Dedifferentiated amniotic fluid mesenchymal stem cell (primary cell): Measurements from ENCODE around the gene TGM2.

Source experiments
- DNase-seq: peaks from one replicate; pipeline ENCODE4 v3.0.0-alpha.2; 2016; ENCODE audit errors: extremely low spot score

The TGM2 gene

GRCh38 chr20:38165089-38165965 is at the start of gene TGM2:
TGM2 (minus strand) TSS chr20:38165270; CDS start chr20:38165198, 72 bp downstream.
- peak; percentile 52 for DNase-seq

GRCh38 chr20:38214256-38215193 is 49.5 kb upstream of the TGM2 start:
- DNase-seq = no peak

GRCh38 chr20:38213607-38213940 is 48.5 kb upstream of the TGM2 start:
- DNase-seq = no peak

- no peak for DNase-seq
These were observed 47.9 kb upstream of the TGM2 start for GRCh38 chr20:38212806-38213606.

DNA sequence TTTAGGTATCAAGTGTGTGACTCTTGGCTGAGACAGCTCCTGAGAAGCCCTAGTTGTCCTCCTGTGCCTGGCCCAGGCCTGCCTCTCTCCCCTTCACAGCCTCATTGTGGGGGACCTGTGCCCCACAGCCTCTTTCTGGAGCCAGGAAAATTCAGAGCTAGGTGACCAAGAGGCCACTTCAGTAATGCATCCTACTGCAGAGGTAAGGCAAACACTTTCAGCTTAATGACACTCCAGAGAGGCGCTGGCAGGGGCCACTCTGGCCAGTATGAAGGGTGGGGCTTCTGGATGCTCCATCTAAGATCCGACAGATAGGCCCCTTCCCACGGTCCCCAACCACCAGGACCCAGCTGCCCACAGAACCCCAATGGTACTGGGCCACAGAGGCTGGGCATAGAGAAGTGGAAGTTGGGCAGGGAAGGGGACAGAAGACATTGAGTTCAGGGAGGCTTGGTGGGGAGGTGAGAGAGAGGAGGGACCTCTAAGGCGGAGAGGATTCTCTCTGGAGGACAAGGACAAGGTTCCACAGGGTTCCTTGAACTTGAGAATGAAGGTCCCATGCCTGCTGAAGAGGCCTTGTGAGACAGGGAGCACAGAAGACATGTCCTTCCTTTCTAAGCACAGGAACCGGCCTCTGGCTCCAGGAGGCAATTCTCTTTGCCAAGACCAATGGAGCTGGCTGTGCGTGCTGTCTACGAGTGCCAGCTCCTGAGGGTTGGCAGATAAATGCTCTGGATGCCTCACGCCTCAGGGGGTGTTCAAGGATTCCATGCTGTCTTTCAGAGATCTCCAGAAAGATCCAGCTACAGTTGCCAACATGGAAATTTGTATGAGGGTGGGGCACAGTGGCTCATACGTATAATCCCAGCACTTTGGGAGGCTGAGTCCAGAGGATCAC is 46.4 kb upstream of the TGM2 start:
- DNase-seq = no peak

DNA sequence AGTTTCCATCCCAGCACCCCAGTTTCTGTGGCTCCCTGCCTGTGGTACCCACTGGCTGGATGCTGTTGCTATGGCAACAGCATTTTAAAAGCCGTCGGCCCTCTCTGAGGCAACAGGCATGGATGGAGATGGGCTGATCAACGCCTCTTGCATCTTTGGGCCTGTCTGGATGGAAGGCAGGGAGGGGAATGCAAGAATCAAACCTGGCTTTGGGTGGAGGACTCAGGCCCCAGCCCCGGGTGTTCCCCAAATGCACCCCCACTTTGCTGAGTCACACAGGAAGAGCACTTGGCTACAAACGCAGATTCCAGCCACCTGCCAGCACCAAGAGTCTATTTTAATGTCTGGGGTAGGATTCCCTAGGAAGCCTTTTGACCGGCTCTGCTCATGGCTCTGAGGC is 45.7 kb upstream of the TGM2 start:
- DNase-seq = no peak

- no peak for DNase-seq
These were observed 44.8 kb upstream of the TGM2 start for GRCh38 chr20:38209736-38210405.

DNA sequence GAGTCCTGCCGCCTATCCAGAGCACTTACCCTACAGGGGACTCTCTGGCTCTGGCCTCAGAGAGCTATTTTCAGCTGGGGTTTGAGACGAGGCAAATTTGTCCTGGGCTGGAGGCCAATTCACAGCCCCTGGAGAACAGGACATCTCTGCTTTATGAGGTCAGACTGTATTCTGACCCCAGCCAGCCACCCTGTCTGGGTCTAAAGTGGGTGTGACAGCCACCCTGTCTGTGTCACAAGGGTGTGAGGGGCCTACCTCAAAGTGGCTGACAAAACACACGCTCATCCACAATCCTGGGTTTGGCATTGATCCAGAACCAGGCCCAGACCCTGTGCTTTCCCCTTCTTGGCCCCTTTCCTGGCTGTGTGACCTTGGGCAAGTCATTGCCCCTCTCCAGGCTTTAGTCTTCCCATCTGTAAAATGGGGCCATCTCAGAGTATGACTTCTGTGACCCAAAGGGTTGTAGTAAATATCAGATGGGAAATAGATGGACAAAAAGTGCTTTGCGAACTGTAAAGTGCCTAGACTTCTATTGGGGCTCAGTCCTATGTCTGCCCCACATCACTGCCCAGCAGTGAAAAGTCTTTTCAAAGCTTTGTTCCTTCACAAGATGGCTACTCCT is 44.1 kb upstream of the TGM2 start:
- DNase-seq = no peak

GRCh38 chr20:38208523-38208922 is 43.5 kb upstream of the TGM2 start:
- DNase-seq = no peak

DNA sequence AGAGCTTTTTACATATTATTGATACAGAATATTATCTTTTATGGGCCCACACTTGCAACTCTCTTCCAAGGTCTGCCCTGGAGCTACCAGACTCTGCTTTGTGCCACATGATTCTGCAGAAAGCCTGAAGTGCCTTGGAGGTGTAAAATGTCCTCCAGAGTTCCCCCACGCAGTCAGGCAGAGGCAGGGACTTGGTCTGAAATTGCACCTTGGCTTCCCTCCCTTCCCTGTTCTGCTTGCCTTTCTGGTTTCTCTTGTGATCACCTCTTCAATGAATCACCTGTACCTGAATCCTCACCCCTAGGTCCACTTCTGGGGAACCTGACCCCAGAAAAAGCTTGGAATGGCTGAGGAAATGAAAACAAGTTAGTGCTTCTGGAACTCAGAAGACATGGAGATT is 43.0 kb upstream of the TGM2 start:
- DNase-seq = no peak

GRCh38 chr20:38207621-38208020 is 42.6 kb upstream of the TGM2 start:
- DNase-seq = no peak

DNA sequence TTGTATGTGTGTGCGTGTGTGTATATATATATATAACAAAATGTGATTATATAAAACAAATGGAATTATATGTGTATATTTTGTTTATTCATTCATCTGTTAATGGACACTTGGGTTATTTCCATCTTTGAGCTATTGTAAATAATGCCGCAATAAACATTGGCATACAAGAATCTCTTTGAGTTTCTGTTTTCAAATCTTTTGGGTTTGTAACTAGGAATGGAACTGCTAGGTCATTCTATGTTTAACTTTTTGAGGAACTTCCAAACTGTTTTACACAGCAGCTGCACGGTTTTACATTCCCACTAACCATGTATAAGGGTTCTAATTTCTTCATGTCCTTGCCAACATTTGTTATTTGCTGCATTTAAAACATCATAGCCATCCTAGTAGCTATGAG is 39.9 kb upstream of the TGM2 start:
- no peak for DNase-seq

DNA sequence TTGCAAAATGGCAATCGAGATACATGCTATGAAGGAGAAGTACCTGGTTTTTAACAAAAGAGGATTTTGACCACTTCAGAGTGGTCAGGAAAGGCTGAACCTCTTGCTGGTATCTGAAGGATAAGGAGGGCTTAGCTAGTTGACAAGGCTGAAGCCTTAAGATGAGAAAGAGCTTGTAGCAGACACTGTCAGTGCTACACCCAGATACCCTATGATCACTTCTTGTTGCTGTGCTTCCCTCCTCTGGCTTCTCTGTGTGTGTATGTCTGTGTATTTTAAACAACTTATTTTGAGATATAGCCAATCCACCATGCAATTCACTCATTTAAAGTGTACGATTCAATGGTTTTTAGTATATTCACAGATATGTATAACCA is 38.9 kb upstream of the TGM2 start:
- no peak for DNase-seq

DNA sequence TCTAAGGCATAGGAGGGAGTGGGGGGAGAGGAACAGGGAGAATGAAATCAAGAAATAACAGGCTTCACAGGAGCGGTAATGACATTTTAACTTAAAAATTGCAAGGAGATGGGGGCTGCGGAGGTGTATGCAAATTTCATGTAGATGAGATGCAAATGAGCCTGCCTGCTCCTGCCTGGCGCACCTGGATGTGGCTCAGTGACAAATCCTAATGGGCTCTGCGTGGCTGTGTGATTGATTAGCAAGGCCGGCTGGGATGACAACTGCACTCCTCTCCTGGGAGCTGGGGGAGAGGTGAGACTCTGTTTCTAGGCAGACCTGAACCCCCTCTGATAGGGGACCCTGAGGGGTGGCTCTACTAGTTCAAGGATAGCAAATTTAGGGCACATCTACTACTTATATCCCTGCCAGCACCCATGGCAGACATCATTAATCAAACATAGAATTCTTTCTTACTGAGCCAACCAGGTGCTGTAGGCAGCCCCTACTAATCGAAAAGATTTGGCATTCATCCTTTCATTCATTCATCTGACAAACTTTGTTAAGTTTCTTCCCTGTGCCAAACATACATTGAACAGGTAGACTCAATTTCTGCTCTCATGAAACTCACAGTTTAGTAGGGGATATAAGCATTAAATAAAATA is 38.4 kb upstream of the TGM2 start:
- no peak for DNase-seq

DNA sequence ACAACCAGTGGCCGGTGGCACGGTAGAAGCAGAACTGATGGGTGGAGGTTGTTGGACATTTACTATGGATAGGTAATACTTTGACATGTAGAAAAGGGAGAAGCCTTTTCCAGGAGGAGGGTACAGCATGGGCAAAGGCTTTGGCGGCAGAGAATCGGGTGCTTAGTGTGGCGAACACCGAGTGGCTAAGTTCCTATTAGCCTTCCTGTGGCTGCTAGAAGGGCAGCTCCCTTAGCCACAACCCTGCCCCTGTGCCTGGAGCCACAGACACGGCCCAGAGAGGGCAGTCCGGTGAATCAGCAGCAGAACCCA is 37.9 kb upstream of the TGM2 start:
- DNase-seq = no peak

GRCh38 chr20:38202153-38202981 is 37.3 kb upstream of the TGM2 start:
- no peak for DNase-seq

- DNase-seq = no peak
These were observed 36.3 kb upstream of the TGM2 start for GRCh38 chr20:38201356-38201755.

DNA sequence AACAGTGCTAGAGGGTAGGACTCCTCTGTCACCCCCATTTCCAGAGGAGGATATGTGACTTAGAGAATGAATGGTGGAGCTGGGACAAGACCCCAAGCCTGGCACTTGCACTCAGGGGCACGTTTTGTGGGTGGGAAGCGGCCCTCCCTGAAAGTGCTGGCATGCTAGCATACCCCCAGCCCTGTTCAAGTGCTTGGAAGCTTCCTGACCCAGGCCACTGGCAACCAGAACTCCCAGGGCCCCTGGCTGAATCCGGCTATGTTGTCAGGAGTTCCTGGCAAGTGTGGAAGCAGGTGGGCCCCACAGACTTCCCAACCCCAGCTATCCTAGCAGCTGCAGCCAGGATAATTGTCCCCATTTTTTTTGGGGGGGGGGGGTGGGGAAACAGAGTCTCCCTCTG is 35.6 kb upstream of the TGM2 start:
- DNase-seq = no peak
